ENCODE measurements around the gene ACTN4. TPM values are rescaled to one million over a fixed set of nuclear protein-coding genes. Genes with fewer than 3 reads are reported as not detected.

ACTN4 gene
- total and polyA plus RNA-seq, 2 experiments from 2014 or later, result 68.9 to 427 TPM

DNA sequence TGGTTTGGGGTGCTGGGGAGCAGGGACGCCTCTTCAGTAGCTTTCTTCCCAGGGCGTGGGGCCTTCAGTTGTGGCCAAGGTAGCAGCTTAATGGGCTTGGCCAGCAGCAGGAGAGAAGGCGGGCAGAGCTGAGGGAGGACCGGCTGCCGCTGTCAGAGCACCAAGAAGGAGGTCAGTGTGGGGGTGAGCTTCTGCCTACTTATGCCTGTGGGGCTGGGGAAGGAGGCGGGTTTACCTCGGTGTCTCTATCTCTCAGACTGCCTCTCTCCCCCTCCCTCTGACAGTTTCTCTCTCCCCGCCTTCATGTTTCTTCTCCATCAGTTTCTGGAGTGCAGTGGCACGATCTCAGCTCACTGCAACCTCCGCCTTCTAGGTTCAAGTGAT is 96.8 kb downstream of the ACTN4 start, which contains the start of gene CAPN12 (continued):
- TF ChIP-seq STAT1 (IDR thresholded peaks at IDR 0.05; ENCODE audit: unreplicated experiment) (no peak), NANOG (IDR thresholded peaks at IDR 0.05; ENCODE audit: borderline replicate concordance) (no peak), ZNF114 (CRISPR knock-in tag; IDR thresholded peaks at IDR 0.05) (no peak), EZH2phosphoT487 (IDR thresholded peaks at IDR 0.05; ENCODE audit: unreplicated experiment) (no peak), CREB1 (CRISPR knock-in tag; IDR thresholded peaks at IDR 0.05; ENCODE audit: low read depth) (no peak)
- TF ChIP-seq, protein P1, sequence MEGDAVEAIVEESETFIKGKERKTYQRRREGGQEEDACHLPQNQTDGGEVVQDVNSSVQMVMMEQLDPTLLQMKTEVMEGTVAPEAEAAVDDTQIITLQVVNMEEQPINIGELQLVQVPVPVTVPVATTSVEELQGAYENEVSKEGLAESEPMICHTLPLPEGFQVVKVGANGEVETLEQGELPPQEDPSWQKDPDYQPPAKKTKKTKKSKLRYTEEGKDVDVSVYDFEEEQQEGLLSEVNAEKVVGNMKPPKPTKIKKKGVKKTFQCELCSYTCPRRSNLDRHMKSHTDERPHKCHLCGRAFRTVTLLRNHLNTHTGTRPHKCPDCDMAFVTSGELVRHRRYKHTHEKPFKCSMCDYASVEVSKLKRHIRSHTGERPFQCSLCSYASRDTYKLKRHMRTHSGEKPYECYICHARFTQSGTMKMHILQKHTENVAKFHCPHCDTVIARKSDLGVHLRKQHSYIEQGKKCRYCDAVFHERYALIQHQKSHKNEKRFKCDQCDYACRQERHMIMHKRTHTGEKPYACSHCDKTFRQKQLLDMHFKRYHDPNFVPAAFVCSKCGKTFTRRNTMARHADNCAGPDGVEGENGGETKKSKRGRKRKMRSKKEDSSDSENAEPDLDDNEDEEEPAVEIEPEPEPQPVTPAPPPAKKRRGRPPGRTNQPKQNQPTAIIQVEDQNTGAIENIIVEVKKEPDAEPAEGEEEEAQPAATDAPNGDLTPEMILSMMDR (conservative IDR thresholded peaks at IDR 0.05; ENCODE audit: low read depth in 2 of 2), result no peak
- TF ChIP-seq, protein P2, sequence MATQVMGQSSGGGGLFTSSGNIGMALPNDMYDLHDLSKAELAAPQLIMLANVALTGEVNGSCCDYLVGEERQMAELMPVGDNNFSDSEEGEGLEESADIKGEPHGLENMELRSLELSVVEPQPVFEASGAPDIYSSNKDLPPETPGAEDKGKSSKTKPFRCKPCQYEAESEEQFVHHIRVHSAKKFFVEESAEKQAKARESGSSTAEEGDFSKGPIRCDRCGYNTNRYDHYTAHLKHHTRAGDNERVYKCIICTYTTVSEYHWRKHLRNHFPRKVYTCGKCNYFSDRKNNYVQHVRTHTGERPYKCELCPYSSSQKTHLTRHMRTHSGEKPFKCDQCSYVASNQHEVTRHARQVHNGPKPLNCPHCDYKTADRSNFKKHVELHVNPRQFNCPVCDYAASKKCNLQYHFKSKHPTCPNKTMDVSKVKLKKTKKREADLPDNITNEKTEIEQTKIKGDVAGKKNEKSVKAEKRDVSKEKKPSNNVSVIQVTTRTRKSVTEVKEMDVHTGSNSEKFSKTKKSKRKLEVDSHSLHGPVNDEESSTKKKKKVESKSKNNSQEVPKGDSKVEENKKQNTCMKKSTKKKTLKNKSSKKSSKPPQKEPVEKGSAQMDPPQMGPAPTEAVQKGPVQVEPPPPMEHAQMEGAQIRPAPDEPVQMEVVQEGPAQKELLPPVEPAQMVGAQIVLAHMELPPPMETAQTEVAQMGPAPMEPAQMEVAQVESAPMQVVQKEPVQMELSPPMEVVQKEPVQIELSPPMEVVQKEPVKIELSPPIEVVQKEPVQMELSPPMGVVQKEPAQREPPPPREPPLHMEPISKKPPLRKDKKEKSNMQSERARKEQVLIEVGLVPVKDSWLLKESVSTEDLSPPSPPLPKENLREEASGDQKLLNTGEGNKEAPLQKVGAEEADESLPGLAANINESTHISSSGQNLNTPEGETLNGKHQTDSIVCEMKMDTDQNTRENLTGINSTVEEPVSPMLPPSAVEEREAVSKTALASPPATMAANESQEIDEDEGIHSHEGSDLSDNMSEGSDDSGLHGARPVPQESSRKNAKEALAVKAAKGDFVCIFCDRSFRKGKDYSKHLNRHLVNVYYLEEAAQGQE (IDR thresholded peaks at IDR 0.05; ENCODE audit: unreplicated experiment), result no peak

DNA sequence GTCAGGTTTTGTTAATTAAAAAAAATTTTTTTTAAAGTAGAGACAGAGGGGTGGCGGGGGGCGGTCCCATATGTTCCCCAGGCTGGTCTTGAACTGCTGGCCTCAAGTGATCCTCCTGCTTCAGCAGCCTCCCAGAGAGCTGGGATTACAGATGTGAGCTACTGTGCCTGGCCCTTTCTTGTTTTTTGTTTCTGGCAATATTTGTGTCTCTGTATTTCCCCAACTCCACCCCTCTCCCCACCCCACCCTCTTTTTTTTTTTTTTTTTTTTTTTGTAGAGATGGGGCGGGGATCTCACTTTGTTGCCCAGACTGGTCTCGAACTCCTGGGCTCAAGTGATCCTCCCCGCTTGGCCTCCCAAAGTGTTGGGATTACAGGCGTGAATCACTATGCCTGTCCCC is 97.4 kb downstream of the ACTN4 start:
- no peaks in the 10 kb centered on the region; the same call in 2 of the 3 replicates for H3K9me3 Mint-ChIP-seq
- TF ChIP-seq STAT1 (IDR thresholded peaks at IDR 0.05; ENCODE audit: unreplicated experiment), result no peak
- TF ChIP-seq ZNF114 (CRISPR knock-in tag; IDR thresholded peaks at IDR 0.05), result no peak
- TF ChIP-seq, protein P1 (conservative IDR thresholded peaks at IDR 0.05; ENCODE audit: low read depth in 2 of 2), result no peak
- TF ChIP-seq ZNF331 (CRISPR knock-in tag; IDR thresholded peaks at IDR 0.05; ENCODE audit: low read depth), result no peak
- TF ChIP-seq, protein P3, sequence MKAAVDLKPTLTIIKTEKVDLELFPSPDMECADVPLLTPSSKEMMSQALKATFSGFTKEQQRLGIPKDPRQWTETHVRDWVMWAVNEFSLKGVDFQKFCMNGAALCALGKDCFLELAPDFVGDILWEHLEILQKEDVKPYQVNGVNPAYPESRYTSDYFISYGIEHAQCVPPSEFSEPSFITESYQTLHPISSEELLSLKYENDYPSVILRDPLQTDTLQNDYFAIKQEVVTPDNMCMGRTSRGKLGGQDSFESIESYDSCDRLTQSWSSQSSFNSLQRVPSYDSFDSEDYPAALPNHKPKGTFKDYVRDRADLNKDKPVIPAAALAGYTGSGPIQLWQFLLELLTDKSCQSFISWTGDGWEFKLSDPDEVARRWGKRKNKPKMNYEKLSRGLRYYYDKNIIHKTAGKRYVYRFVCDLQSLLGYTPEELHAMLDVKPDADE (IDR thresholded peaks at IDR 0.05), result no peak
- no peak for TF ChIP-seq POLR2AphosphoS5 (IDR thresholded peaks at IDR 0.05; ENCODE audit: low read depth)
- TF ChIP-seq EZH2phosphoT487 (IDR thresholded peaks at IDR 0.05; ENCODE audit: unreplicated experiment), result no peak
- TF ChIP-seq NANOG (IDR thresholded peaks at IDR 0.05; ENCODE audit: borderline replicate concordance), result no peak

More for the DNA sequence above, 97.4 kb downstream of the ACTN4 start:
- no peaks in the 10 kb centered on the region for H3K4me1 Mint-ChIP-seq
- Histone ChIP-seq H2AFZ (no peak overlapping the region), H3K9me2 (ENCODE audit: insufficient read depth) (no peaks in the 10 kb centered on the region), H3K27ac (ENCODE audit: low read depth) (no peak overlapping the region), H3K36me3 (ENCODE audit: insufficient read depth) (no peaks in the 10 kb centered on the region), H3F3A (replicated peaks; ENCODE audit: low read depth) (no peaks in the 10 kb centered on the region), H3K4me3 (no peak overlapping the region), H3K79me2 (replicated peaks; ENCODE audit: insufficient read depth) (no peaks in the 10 kb centered on the region), H4K20me1 (replicated peaks; ENCODE audit: insufficient read depth) (no peaks in the 10 kb centered on the region), H3K4me2 (no peak overlapping the region), H3K4me1 (ENCODE audit: insufficient read depth) (no peaks in the 10 kb centered on the region), H3K27me3 (ENCODE audit: insufficient read depth) (peaks cover 8% of the 10 kb centered on the region; the same call in 1 of the 2 replicates)
- DNase-seq (ENCODE audit: low spot score) (no peak), ATAC-seq (no peak)
- no peaks in the 10 kb centered on the region for H3K36me3 Mint-ChIP-seq (ENCODE audit: low read depth)
- H3K27ac Mint-ChIP-seq, result no peak overlapping the region
- H3K4me3 Mint-ChIP-seq, result no peak overlapping the region
- H3K27me3 Mint-ChIP-seq (ENCODE audit: insufficient read depth, low read depth, poor library complexity), result peaks cover 23% of the 10 kb centered on the region

Data from GM23338 (cell line).